Measurements from ENCODE around the gene PTPRD. TPM values are rescaled to one million over a fixed set of nuclear protein-coding genes. Genes with fewer than 3 reads are reported as not detected.

PTPRD gene
- total RNA-seq, 1 experiment from 2014 or later: 32.5 TPM

DNA sequence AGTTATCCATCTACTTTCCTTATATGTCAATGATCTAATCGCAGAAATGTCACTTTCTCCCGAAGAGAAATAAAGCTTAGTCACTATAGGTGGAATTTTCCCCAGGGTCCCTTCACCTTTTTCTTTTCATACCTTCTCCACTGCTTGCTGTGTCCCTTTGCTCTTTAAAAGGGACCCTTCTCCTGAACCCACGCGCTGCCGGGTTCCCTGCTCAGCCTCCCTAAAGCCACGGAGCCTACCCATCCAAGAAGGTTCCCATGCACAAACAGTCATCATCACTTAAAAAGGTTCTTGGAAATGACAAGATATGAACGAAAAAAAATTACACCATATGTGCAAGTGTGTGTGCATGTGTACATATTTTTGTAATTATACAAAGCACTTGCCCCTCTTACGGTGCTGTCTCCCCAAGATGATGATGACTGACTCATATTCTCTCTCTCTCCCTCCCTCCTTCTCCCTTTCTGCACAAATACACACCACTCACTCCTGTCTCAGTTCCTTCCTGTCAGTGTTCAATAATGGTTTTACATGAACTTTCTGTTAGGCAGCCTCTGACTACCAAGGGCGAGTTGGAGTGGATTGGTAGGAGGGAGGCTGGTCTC, 1.5 kb upstream of the PTPRD start:
- Histone ChIP-seq H3K18ac (ENCODE audit: insufficient read length, low read depth, low read length) (no peak overlapping the region), H2BK15ac (ENCODE audit: low read depth, low read length) (no peak overlapping the region), H2AK5ac (ENCODE audit: insufficient read length, low read length) (no peak overlapping the region), H3K4me1 (ENCODE audit: insufficient read depth, low read length) (no peaks in the 10 kb centered on the region), H2AFZ (ENCODE audit: low read length) (no peak overlapping the region), H3K27me3 (ENCODE audit: insufficient read depth, low read length) (peaks cover 11% of the 10 kb centered on the region; the same call in 1 of the 2 replicates), H4K8ac (replicated peaks; ENCODE audit: insufficient read length, low read depth, low read length) (no peak overlapping the region), H4K91ac (ENCODE audit: insufficient read length, low read depth, low read length) (no peak overlapping the region), H2BK120ac (ENCODE audit: low read depth, low read length, poor library complexity, severe bottlenecking) (no peak overlapping the region), H4K5ac (ENCODE audit: insufficient read length, low read depth, low read length) (no peak overlapping the region), H3K4ac (ENCODE audit: low read depth, low read length) (no peak overlapping the region), H3K79me1 (ENCODE audit: insufficient read depth, low read depth, low read length, poor library complexity, severe bottlenecking) (no peaks in the 10 kb centered on the region), H3K23me2 (ENCODE audit: insufficient read length, low read depth, low read length, poor library complexity, severe bottlenecking) (peaks cover 10% of the 10 kb centered on the region), H4K20me1 (ENCODE audit: control insufficient read depth, insufficient read depth, insufficient read length) (no peaks in the 10 kb centered on the region), H3K14ac (ENCODE audit: insufficient read depth, low read length) (no peak overlapping the region), H3K27ac (ENCODE audit: insufficient read length, low read depth, low read length) (no peak overlapping the region), H2BK12ac (ENCODE audit: insufficient read length, low read depth, low read length) (no peak overlapping the region), H2BK5ac (ENCODE audit: insufficient read length, low read length) (no peak overlapping the region), H3K56ac (ENCODE audit: insufficient read length, low read depth, low read length) (no peak overlapping the region), H2BK20ac (ENCODE audit: low read depth, low read length, poor library complexity, severe bottlenecking) (no peak overlapping the region), H3K9ac (ENCODE audit: extremely low read depth, insufficient read length, low read length) (no peak overlapping the region), H3K23ac (ENCODE audit: insufficient read length, low read depth, low read length) (no peak overlapping the region), H3K4me2 (ENCODE audit: insufficient read depth, insufficient read length, low read length) (no peak overlapping the region), H3K9me3 (ENCODE audit: control insufficient read depth, low read depth, low read length) (no peaks in the 10 kb centered on the region), H3T11ph (ENCODE audit: low read length) (no peak overlapping the region), H3K79me2 (ENCODE audit: insufficient read depth, low read length) (no peaks in the 10 kb centered on the region)
- Mint-ChIP-seq H3K36me3 (ENCODE audit: insufficient read depth in 1 of 3, low read depth in 3 of 3) (no peaks in the 10 kb centered on the region), H3K27me3 (ENCODE audit: low read depth) (peaks cover 70% of the 10 kb centered on the region), H3K9me3 (no peaks in the 10 kb centered on the region; a peak in 1 of 5 replicates), H3K4me3 (peak overlapping the region in 1 of 2 experiments; percentile 88; a peak in 3 of 5 replicates), H3K27ac (no peak overlapping the region), H3K4me1 (peaks cover 16 to 17% of the 10 kb centered on the region in 2 experiments)
- DNase-seq: no peak
- no CpG with 5 or more reads among the region's 9 CpGs for WGBS (ENCODE audit: extremely low coverage, insufficient read length, low lambda C conversion rate)
- TF ChIP-seq, protein P1, sequence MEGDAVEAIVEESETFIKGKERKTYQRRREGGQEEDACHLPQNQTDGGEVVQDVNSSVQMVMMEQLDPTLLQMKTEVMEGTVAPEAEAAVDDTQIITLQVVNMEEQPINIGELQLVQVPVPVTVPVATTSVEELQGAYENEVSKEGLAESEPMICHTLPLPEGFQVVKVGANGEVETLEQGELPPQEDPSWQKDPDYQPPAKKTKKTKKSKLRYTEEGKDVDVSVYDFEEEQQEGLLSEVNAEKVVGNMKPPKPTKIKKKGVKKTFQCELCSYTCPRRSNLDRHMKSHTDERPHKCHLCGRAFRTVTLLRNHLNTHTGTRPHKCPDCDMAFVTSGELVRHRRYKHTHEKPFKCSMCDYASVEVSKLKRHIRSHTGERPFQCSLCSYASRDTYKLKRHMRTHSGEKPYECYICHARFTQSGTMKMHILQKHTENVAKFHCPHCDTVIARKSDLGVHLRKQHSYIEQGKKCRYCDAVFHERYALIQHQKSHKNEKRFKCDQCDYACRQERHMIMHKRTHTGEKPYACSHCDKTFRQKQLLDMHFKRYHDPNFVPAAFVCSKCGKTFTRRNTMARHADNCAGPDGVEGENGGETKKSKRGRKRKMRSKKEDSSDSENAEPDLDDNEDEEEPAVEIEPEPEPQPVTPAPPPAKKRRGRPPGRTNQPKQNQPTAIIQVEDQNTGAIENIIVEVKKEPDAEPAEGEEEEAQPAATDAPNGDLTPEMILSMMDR (conservative IDR thresholded peaks at IDR 0.05): no peak

Data from H9 (cell line).